DOHH2 (cell line): ENCODE results near the gene CAMTA1.

Source experiments
- EZH2phosphoT487 ChIP-seq: fragments of 200-600 bp; sonication (generic); IDR thresholded peaks from 2 replicates; pipeline ENCODE4 v1.6.1; 2017; ENCODE audit warnings: borderline replicate concordance, mild to moderate bottlenecking, antibody characterized with exemption, low read length, moderate library complexity, mixed read lengths
- TF ChIP-seq, protein P1 (sequence below): fragments of 200-600 bp; sonication (generic); IDR thresholded peaks from one replicate; pipeline ENCODE4 v1.5.1; 2014; ENCODE audit warnings: antibody characterized with exemption, mild to moderate bottlenecking, low read depth, low read length; ENCODE audit not compliant: poor library complexity, severe bottlenecking

DNA sequence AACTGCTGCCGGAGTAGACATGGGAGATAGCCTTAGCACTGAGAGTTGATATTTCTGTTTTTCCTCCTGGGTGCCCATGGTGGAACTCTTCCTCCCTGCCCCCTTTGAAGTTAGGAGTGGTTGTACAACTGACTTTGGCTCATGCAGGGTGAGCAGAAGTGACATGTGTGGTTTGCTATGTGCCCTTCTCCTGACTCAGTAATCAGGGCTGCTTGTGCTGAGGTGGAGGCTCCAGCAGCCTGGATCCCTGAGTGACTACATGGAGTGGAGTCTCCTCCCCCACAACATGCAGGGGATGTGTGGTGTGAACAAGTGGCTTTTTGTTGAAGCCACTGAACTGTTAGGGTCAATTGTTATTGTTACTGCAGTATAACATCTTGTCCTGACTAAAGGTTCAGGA, 261.6 kb downstream of the CAMTA1 start:
- TF ChIP-seq, protein P1, sequence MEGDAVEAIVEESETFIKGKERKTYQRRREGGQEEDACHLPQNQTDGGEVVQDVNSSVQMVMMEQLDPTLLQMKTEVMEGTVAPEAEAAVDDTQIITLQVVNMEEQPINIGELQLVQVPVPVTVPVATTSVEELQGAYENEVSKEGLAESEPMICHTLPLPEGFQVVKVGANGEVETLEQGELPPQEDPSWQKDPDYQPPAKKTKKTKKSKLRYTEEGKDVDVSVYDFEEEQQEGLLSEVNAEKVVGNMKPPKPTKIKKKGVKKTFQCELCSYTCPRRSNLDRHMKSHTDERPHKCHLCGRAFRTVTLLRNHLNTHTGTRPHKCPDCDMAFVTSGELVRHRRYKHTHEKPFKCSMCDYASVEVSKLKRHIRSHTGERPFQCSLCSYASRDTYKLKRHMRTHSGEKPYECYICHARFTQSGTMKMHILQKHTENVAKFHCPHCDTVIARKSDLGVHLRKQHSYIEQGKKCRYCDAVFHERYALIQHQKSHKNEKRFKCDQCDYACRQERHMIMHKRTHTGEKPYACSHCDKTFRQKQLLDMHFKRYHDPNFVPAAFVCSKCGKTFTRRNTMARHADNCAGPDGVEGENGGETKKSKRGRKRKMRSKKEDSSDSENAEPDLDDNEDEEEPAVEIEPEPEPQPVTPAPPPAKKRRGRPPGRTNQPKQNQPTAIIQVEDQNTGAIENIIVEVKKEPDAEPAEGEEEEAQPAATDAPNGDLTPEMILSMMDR, result no peak
- TF ChIP-seq EZH2phosphoT487, result no peak
